BE2C (cell line): ENCODE data around the gene RELL1. TPM values are rescaled to one million over a fixed set of nuclear protein-coding genes. Genes with fewer than 3 reads are reported as not detected.

ENCODE experiments used
- DNase-seq: peaks from one replicate; pipeline ENCODE4 v3.0.0-alpha.2; 2020
- H3K27me3 ChIP-seq: fragments of 250-450 bp; sonication (Bioruptor Pico); 2 replicates; pipeline ENCODE4 v1.5.1; 2020; ENCODE audit warnings: mild to moderate bottlenecking
- H3K36me3 ChIP-seq: fragments of 250-450 bp; sonication (Bioruptor Pico); 2 replicates; pipeline ENCODE4 v1.5.1; 2020; ENCODE audit warnings: mild to moderate bottlenecking
- H3K4me1 ChIP-seq: fragments of 250-450 bp; sonication (Bioruptor Pico); 2 replicates; pipeline ENCODE4 v1.5.1; 2020
- H3K4me3 ChIP-seq: 2 replicates; pipeline ENCODE4 v1.5.1; 2011; ENCODE audit warnings: low read depth, low read length
- H3K9me3 ChIP-seq: fragments of 250-450 bp; sonication (Bioruptor Pico); 2 replicates; pipeline ENCODE4 v1.5.1; 2020
- polyA plus RNA-seq: library from polyadenylated mRNA; unstranded; fragments of >200 nt; gene quantifications from one replicate; pipeline ENCODE4 v1.2.1, GENCODE V29; 2012; ENCODE audit warnings: low read depth, missing spikeins; ENCODE audit not compliant: insufficient read length, insufficient read depth
- TF ChIP-seq, protein P1 (sequence below): IDR thresholded peaks from 2 replicates; pipeline ENCODE4 v1.5.1; 2012; ENCODE audit warnings: mild to moderate bottlenecking, low read depth, low read length

RELL1 gene, protein sequence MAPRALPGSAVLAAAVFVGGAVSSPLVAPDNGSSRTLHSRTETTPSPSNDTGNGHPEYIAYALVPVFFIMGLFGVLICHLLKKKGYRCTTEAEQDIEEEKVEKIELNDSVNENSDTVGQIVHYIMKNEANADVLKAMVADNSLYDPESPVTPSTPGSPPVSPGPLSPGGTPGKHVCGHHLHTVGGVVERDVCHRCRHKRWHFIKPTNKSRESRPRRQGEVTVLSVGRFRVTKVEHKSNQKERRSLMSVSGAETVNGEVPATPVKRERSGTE
- 1.9 TPM for polyA plus RNA-seq

DNA sequence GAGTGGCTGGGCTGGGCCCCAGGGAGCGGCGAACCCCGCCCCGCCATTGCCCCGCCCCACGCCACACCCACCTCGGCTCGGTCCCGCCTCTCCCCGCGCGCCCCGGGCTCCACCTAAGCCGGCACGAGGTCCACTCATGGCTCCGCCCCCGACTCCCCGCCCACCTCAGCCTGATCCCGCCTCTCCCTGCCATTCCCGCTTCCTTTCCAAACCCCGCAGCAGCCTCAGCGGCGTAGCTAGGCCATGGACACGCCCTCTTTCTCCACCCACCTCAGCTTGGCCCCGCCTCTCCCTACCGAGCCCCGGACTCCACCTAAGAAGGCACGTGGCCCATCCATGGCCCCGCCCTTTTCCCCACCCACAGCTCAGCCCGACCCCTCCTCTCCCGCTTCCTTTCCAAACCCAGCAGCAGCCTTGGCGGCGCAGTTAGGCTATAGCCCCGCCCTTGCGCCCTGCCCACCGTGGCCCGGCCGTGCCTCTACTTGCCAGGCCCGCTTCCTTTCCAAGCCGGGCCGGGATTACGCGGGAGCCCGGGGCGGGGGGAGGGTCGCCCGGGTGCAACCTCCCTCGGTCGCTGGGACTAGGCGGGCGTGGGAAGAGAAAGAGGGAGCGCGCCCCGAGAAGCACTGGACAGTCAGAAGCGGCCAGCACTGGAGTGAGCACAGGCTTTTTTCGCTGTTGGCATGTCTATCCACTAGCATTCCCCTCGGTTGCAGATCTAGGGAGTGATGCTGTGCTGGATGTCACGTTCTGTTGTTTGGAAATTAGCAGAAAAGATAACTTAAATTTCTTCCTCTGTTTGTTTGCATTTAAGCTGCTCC lies at the start of gene RELL1:
Gene RELL1 (minus strand): TSS at position 4 of the 821 bp plus-strand sequence. CDS start 89 bp downstream, outside the sequence.
- Histone ChIP-seq H3K36me3 (no peaks in the 10 kb centered on the region), H3K9me3 (no peaks in the 10 kb centered on the region), H3K4me3 (peak within 1 kb of the TSS; percentile 74), H3K27me3 (no peaks in the 10 kb centered on the region), H3K4me1 (no peaks in the 10 kb centered on the region)
- DNase-seq = peak; percentile 99
- TF ChIP-seq, protein P1, sequence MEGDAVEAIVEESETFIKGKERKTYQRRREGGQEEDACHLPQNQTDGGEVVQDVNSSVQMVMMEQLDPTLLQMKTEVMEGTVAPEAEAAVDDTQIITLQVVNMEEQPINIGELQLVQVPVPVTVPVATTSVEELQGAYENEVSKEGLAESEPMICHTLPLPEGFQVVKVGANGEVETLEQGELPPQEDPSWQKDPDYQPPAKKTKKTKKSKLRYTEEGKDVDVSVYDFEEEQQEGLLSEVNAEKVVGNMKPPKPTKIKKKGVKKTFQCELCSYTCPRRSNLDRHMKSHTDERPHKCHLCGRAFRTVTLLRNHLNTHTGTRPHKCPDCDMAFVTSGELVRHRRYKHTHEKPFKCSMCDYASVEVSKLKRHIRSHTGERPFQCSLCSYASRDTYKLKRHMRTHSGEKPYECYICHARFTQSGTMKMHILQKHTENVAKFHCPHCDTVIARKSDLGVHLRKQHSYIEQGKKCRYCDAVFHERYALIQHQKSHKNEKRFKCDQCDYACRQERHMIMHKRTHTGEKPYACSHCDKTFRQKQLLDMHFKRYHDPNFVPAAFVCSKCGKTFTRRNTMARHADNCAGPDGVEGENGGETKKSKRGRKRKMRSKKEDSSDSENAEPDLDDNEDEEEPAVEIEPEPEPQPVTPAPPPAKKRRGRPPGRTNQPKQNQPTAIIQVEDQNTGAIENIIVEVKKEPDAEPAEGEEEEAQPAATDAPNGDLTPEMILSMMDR = no peak

DNA sequence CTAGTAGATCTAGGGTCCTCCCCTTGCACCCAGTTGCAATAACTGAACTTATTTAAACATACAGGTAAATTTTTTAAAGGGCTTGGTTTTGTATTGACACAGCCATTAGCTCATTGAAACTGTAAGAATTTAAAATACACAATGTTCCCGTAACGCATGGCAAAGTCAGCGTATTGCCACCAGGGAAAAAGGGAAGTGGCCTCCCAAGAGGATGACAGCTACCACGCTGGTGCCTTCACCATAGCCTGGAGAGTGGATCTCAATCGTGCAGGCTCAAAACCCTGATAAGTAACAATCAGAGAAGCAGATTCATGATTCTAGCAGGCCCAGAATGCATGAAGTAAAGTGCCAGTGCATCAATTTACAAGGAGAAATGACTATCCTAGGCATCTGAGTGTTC lies 49.4 kb upstream of the RELL1 start:
- Histone ChIP-seq H3K36me3 (no peaks in the 10 kb centered on the region), H3K4me3 (no peak overlapping the region), H3K27me3 (no peaks in the 10 kb centered on the region; the same call in 1 of the 2 replicates), H3K4me1 (no peaks in the 10 kb centered on the region), H3K9me3 (no peaks in the 10 kb centered on the region)
- DNase-seq = no peak
- TF ChIP-seq, protein P1 = no peak

DNA sequence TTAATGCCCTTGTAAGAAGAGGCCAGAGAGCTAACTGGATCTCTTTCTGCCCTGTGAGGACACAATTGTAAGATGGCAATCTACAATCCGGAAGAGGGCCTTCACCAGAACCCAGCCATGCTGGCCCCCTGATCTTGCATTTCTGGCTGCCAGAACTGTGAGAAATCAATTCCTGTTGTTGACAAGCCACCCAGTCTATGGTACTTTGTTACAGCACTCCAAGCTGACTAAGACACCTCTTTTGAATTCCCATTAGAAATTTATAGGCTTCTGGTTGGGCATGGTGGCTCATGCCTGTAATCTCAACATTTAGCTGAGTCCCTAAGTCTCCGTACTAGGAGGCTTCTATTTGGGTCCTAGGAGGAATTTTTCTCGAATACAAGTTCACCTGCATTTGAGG lies 48.8 kb upstream of the RELL1 start:
- DNase-seq = no peak
- Histone ChIP-seq H3K36me3 (no peaks in the 10 kb centered on the region), H3K4me1 (no peaks in the 10 kb centered on the region), H3K4me3 (no peak overlapping the region), H3K27me3 (no peaks in the 10 kb centered on the region; the same call in 1 of the 2 replicates), H3K9me3 (no peaks in the 10 kb centered on the region)
- TF ChIP-seq, protein P1 = no peak

DNA sequence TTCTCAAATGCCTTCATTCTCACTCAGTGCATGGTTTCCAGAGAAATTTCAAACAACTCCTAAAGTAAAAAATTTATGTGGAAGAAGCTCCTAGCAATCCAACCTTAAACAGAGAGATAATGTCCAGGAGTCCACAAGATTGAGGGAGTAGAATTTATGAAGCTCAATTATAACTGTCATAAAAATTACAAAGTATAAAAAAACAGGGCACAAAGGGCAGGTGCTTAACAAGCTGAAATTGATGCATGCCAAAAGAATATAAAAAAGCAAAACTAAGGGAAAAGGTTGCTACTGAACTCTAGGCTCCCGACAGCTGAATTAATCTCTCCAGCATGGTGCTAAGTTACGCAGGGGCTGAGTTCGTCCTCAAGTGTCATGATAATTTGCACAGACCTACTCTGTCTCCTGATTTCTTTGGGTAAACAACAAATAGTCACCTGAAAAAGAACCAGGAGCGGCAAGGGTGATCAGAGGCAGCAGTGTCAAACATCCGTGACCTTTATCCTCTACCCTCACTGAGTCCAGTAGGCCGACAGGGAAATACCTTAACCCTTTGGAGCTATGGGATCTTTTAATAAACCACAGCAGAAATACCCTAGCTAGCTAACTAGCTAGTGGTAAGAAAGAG lies 47.2 kb upstream of the RELL1 start:
- Histone ChIP-seq H3K4me1 (no peaks in the 10 kb centered on the region), H3K27me3 (no peaks in the 10 kb centered on the region; the same call in 1 of the 2 replicates), H3K36me3 (no peaks in the 10 kb centered on the region), H3K9me3 (no peaks in the 10 kb centered on the region), H3K4me3 (no peak overlapping the region)
- TF ChIP-seq, protein P1 = no peak
- DNase-seq = no peak

DNA sequence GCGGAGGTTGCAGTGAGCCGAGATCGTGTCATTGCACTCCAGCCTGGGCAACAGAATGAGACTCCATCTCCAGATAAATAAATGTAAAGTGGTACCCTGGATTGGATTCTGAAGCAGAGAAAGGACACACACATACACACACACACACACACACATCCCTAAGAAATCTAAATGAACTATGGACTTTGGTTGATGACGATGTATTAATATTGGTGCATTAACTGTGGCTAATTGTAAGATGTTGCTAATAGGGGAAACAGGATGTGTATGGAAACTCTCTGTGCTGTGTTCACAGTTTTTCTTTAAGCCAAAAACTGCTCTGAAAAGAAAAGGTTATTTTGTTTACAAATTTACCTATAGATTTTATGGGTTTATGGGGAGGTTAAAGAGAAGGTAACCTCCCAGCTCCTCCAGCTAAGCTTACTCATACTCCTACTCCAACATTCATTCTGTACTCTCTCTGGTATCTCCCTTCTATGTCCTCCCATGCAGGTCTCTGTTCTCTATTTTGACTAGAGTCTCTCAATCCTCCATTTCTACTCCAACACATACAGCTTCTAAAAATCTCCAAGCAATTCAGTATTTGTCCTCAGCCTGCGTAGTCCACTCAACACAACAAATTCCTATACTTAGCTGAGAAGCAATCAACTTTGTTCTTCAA lies 46.5 kb upstream of the RELL1 start:
- Histone ChIP-seq H3K4me1 (no peaks in the 10 kb centered on the region), H3K27me3 (no peaks in the 10 kb centered on the region; the same call in 1 of the 2 replicates), H3K4me3 (no peak overlapping the region), H3K36me3 (no peaks in the 10 kb centered on the region), H3K9me3 (no peaks in the 10 kb centered on the region)
- no peak for DNase-seq
- TF ChIP-seq, protein P1 = no peak
